Uterus (tissue), 4 donors: ENCODE data around the gene BCO2. TPM values are rescaled to one million over a fixed set of nuclear protein-coding genes. Genes with fewer than 3 reads are reported as not detected.

Experiments used
- DNase-seq, 2 donors: peaks; one replicate each; pipeline ENCODE4 v3.0.0-alpha.2; 2019 to 2020
- H3K27ac ChIP-seq, 2 donors: fragments of 200-600 bp; sonication (generic); 1 replicate in 1 of 2; 2 replicates in 1 of 2; pipeline ENCODE4 v1.5.1; 2016 to 2018
- H3K27me3 ChIP-seq, 2 donors: fragments of 200-600 bp; sonication (generic); one replicate each; pipeline ENCODE4 v1.5.1; 2018 to 2019; ENCODE audit warnings: control low read depth in 1 of 2
- H3K36me3 ChIP-seq, 2 donors: fragments of 200-600 bp; sonication (generic); one replicate each; pipeline ENCODE4 v1.5.1; 2019; ENCODE audit warnings: control low read depth in 1 of 2
- H3K4me1 ChIP-seq, 2 donors: fragments of 200-600 bp; sonication (generic); one replicate each; pipeline ENCODE4 v1.5.1; 2018 to 2019; ENCODE audit warnings: control low read depth in 1 of 2
- H3K4me3 ChIP-seq, 2 donors: fragments of 200-600 bp; sonication (generic); 1 replicate in 1 of 2; 2 replicates in 1 of 2; pipeline ENCODE4 v1.5.1; 2018 to 2019; ENCODE audit warnings: mild to moderate bottlenecking in 1 of 2
- H3K9me3 ChIP-seq, 2 donors: fragments of 200-600 bp; sonication (generic); one replicate each; pipeline ENCODE4 v1.5.1; 2019; ENCODE audit warnings: control low read depth in 1 of 2
- POLR2A ChIP-seq, 2 donors: fragments of 450-650 bp; IDR thresholded peaks; one replicate each; pipeline ENCODE4 v1.6.1; 2016; ENCODE audit warnings: antibody characterized with exemption in 2 of 2, mild to moderate bottlenecking in 1 of 2, moderate library complexity in 1 of 2
- intact Hi-C: fragments of 100-400 bp; cut with DNase I; formaldehyde crosslinking; loops from one replicate; pipeline ENCODE4 v1.15.1; 2023; ENCODE audit warnings: low total_unique reads
- total RNA-seq, 4 donors: library from RNA; depleted of rRNA in 3 of 4; stranded (reverse); fragments of >200 nt in 3 of 4; gene quantifications; one replicate each; pipeline versions ENCODE4 v1.1.0 to v1.2.4, GENCODE V29; 2014 to 2023
- TF ChIP-seq, protein P1 (sequence below), 4 experiments: fragments of 200-600 bp in 2 of 4; fragments of 450-650 bp in 2 of 4; sonication (generic) in 2 of 4; IDR thresholded peaks; one replicate each; pipeline ENCODE4 v1.5.1; 2016 to 2019; ENCODE audit warnings: antibody characterized with exemption in 4 of 4, mild to moderate bottlenecking in 2 of 4, moderate library complexity in 1 of 4
- donor health status: DM: yes; HTN: yes; CAD: no.

BCO2 gene, protein sequence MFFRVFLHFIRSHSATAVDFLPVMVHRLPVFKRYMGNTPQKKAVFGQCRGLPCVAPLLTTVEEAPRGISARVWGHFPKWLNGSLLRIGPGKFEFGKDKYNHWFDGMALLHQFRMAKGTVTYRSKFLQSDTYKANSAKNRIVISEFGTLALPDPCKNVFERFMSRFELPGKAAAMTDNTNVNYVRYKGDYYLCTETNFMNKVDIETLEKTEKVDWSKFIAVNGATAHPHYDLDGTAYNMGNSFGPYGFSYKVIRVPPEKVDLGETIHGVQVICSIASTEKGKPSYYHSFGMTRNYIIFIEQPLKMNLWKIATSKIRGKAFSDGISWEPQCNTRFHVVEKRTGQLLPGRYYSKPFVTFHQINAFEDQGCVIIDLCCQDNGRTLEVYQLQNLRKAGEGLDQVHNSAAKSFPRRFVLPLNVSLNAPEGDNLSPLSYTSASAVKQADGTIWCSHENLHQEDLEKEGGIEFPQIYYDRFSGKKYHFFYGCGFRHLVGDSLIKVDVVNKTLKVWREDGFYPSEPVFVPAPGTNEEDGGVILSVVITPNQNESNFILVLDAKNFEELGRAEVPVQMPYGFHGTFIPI
- 10 to 100 TPM in 3 of 4 donors, 1 to 10 TPM in 1; 4.6 to 15.3 (median 14.2) TPM for total RNA-seq

DNA sequence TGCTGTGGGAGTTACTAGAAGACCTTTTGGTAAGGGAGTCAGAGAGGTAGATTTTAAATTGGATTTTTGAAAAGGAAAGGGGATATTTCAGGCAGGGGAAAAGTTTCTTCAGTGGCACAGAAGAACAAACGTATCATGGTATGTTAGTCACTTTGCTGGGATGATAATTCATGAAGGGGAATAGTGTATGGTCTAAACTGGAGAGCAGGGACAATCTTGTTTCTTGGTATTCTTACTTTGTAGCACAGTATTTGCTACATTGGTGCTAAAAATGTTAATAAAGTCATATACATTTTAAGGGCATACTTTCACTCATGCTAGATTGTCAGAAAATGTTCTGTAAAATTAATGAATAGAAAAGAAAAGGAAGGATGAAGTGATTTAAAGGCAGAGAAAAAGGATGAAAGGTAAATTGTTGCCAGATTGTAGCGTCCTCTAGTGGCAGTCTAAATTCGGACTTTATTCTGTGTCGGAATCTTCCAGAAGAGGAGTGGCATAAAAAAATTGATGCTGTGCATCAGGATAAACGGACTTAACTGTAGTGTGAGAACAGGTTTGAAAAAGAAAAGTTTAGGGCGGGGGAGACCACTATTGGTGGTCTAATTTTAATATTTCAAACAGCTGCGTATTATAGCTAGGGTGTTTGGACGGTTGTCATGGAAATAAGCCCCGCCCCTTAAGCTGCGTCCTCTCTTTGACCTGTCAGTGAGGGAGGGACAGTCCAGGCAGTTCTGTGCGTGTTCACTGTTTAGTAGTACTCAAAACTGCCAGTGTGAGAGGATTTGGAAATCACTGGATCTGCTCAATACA lies at the start of gene BCO2:
Gene BCO2 (plus strand): TSS at position 724 of the 810 bp plus-strand sequence. CDS start 90 bp downstream, outside the sequence.
- no peaks in the 10 kb centered on the region for H3K36me3 ChIP-seq
- H3K4me1 ChIP-seq: no peaks in the 10 kb centered on the region
- no peaks in the 10 kb centered on the region for H3K27me3 ChIP-seq
- intact Hi-C loops: no loop called here
- peak in 1 of 2 donors; percentile 16 for TF ChIP-seq POLR2A (IDR thresholded peaks at IDR 0.05)
- TF ChIP-seq, protein P1, sequence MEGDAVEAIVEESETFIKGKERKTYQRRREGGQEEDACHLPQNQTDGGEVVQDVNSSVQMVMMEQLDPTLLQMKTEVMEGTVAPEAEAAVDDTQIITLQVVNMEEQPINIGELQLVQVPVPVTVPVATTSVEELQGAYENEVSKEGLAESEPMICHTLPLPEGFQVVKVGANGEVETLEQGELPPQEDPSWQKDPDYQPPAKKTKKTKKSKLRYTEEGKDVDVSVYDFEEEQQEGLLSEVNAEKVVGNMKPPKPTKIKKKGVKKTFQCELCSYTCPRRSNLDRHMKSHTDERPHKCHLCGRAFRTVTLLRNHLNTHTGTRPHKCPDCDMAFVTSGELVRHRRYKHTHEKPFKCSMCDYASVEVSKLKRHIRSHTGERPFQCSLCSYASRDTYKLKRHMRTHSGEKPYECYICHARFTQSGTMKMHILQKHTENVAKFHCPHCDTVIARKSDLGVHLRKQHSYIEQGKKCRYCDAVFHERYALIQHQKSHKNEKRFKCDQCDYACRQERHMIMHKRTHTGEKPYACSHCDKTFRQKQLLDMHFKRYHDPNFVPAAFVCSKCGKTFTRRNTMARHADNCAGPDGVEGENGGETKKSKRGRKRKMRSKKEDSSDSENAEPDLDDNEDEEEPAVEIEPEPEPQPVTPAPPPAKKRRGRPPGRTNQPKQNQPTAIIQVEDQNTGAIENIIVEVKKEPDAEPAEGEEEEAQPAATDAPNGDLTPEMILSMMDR (IDR thresholded peaks at IDR 0.05): peak; percentile 59 to 82 (median 76)
- peak within 1 kb of the TSS; percentile 69 to 75 for H3K27ac ChIP-seq
- H3K9me3 ChIP-seq: no peaks in the 10 kb centered on the region
- DNase-seq: peak; percentile 86 to 87
- H3K4me3 ChIP-seq: peak within 1 kb of the TSS; percentile 15 to 16

DNA sequence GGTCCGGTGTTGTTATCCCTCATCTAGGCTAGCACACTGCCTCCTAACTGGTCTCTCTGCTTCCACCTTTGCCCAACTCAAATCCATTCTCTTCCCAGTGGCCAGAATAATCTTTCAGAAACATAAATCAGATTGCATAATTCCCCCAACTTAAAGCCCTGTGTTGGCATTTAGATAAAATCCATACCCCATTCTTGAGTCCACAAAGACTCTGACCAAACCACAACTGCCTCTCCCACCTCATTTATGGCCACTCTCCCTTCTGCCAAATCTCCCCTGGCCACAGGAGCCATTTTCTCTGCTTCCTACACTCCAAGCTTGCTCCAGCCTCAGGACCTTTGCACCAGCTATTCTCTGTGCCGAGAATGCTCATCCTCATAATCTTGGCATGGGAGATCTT lies 48.3 kb upstream of the BCO2 start:
- Histone ChIP-seq H3K4me1 (no peaks in the 10 kb centered on the region), H3K9me3 (no peaks in the 10 kb centered on the region), H3K27ac (no peak overlapping the region), H3K4me3 (no peak overlapping the region), H3K36me3 (no peaks in the 10 kb centered on the region), H3K27me3 (no peaks in the 10 kb centered on the region)
- intact Hi-C loops: no loop called here
- TF ChIP-seq POLR2A (IDR thresholded peaks at IDR 0.05): no peak
- TF ChIP-seq, protein P1 (IDR thresholded peaks at IDR 0.05): no peak
- no peak for DNase-seq

DNA sequence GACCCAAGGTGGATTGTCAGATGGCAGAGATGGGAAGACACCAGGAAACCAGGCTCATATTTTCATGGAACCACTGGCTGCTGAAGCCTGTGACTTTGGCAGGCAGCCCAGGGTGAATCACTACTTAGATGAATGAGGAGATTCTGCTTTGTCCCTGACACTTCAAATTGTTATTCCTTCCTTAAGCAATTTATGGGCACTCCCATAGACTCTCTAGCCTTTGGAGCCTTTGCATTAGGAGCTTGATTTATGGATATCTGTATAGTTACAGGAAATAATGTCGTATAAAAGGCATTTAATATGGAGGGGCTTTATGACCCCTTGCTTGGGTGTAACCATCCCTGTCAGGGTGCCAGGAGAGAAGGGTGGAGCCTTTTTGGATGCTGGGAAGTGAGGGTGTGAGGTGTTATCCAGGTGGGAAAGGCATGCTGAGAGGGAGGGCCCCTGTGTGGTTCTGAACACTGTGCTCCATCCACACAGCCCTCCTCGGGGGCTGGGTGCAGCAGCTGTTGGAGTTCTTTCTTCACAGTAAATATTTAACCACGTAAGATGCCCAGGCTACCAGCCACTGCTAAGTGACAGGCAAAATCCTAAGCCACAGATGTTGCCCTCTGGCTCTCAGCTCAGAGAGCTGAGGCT lies 46.7 kb upstream of the BCO2 start:
- DNase-seq: peak; percentile 21 to 27
- H3K27ac ChIP-seq: no peak overlapping the region
- no peaks in the 10 kb centered on the region for H3K9me3 ChIP-seq
- TF ChIP-seq, protein P1 (IDR thresholded peaks at IDR 0.05): no peak
- no peak for TF ChIP-seq POLR2A (IDR thresholded peaks at IDR 0.05)
- H3K36me3 ChIP-seq: no peaks in the 10 kb centered on the region
- intact Hi-C loops: no loop called here
- no peak overlapping the region for H3K4me3 ChIP-seq
- H3K27me3 ChIP-seq: no peaks in the 10 kb centered on the region
- no peaks in the 10 kb centered on the region for H3K4me1 ChIP-seq

DNA sequence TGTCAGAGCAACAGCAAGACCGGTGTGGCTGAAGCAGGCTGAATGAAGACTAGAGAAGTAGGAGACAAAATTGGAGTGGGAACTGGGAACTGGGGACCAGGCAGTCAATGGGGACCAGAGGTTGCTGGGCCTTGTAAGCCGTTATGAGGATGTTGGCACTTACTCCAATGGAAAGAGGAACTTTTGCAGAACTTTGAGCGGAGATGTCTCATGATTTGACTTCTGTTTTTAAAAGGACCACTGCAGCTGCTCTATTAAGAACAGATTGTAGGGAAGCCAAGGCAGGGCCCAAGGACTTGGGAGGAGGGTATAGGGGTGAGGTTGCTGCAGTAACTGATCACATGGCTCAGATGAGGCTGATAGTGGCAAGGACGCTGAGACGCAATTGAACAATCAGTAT lies 45.7 kb upstream of the BCO2 start:
- H3K27me3 ChIP-seq: no peaks in the 10 kb centered on the region
- TF ChIP-seq, protein P1 (IDR thresholded peaks at IDR 0.05): no peak
- no peak for TF ChIP-seq POLR2A (IDR thresholded peaks at IDR 0.05)
- intact Hi-C loops: no loop called here
- no peaks in the 10 kb centered on the region for H3K4me1 ChIP-seq
- H3K9me3 ChIP-seq: no peaks in the 10 kb centered on the region
- DNase-seq: no peak
- H3K4me3 ChIP-seq: no peak overlapping the region
- H3K27ac ChIP-seq: no peak overlapping the region
- no peaks in the 10 kb centered on the region for H3K36me3 ChIP-seq
